ENCODE data around the gene SUMO3. TPM values are rescaled to one million over a fixed set of nuclear protein-coding genes. Genes with fewer than 3 reads are reported as not detected.

The SUMO3 gene
- total RNA-seq, 1 donor from 2014 or later = 90.3 TPM

Other genes with a start within 250 kb of the SUMO3 start
- not detected in 2 replicates for gene KRTAP10-4, start 244.3 kb downstream of the SUMO3 start, total RNA-seq
- not detected in 2 replicates for gene KRTAP10-5, start 237.5 kb downstream of the SUMO3 start, total RNA-seq
- gene KRTAP10-6, start 225.6 kb downstream of the SUMO3 start, total RNA-seq = not detected in 2 replicates
- gene KRTAP10-7, start 217.5 kb downstream of the SUMO3 start, total RNA-seq = not detected in 2 replicates
- gene KRTAP10-8, start 206.0 kb downstream of the SUMO3 start, total RNA-seq = not detected in 2 replicates
- gene KRTAP10-9, start 191.0 kb downstream of the SUMO3 start, total RNA-seq = not detected in 2 replicates
- gene KRTAP10-10, start 180.7 kb downstream of the SUMO3 start, total RNA-seq = not detected in 2 replicates
- not detected in 2 replicates for gene KRTAP10-11, start 171.6 kb downstream of the SUMO3 start, total RNA-seq
- gene KRTAP12-4, start 163.4 kb downstream of the SUMO3 start, total RNA-seq = not detected in 2 replicates
- gene KRTAP12-3, start 160.1 kb downstream of the SUMO3 start, total RNA-seq = not detected in 2 replicates
- not detected in 2 replicates for gene KRTAP12-2, start 151.1 kb downstream of the SUMO3 start, total RNA-seq
- gene KRTAP12-1, start 135.9 kb downstream of the SUMO3 start, total RNA-seq = not detected in 2 replicates
- gene KRTAP10-12, start 120.9 kb downstream of the SUMO3 start, total RNA-seq = not detected in 2 replicates
- not detected in 2 replicates for gene TSPEAR, start 106.5 kb downstream of the SUMO3 start, total RNA-seq
- gene UBE2G2, start 16.2 kb downstream of the SUMO3 start, total RNA-seq = 143 and 148 TPM in 2 replicates
- 44.2 and 46.5 TPM in 2 replicates for gene PTTG1IP, start 55.6 kb upstream of the SUMO3 start, total RNA-seq
- 265 and 266 TPM in 2 replicates for gene ITGB2, start 102.8 kb upstream of the SUMO3 start, total RNA-seq
- 74.6 and 80.8 TPM in 2 replicates for gene SLX9, start 122.0 kb upstream of the SUMO3 start, total RNA-seq